GM12878 (cell line): ENCODE results near the gene DOK7. TPM values are rescaled to one million over a fixed set of nuclear protein-coding genes. Genes with fewer than 3 reads are reported as not detected.

Experiments
- ATF2 ChIP-seq: IDR thresholded peaks from 2 replicates; pipeline ENCODE4 v1.6.1; 2012; ENCODE audit warnings: low read length, inconsistent platforms
- CBFB ChIP-seq: IDR thresholded peaks from 2 replicates; pipeline ENCODE4 v1.6.1; 2016; ENCODE audit warnings: antibody characterized with exemption, low read depth
- CEBPB ChIP-seq, 2 experiments: fragments of 150-350 bp in 1 of 2; IDR thresholded peaks; 2 replicates each; pipeline ENCODE4 v1.6.1; 2012 to 2014; ENCODE audit warnings: low read depth in 2 of 2, low read length in 2 of 2, borderline replicate concordance in 1 of 2, inconsistent platforms in 1 of 2
- CTCF ChIP-seq, 3 experiments: IDR thresholded peaks in 2 of 3; conservative IDR thresholded peaks in 1 of 3; 2 replicates each; pipeline ENCODE4 v1.5.1; 2011; ENCODE audit warnings: low read depth in 3 of 3, low read length in 3 of 3, mild to moderate bottlenecking in 3 of 3, control low read depth in 2 of 3, moderate library complexity in 2 of 3, inconsistent platforms in 1 of 3, mixed read lengths in 1 of 3; ENCODE audit not compliant: control insufficient read depth in 2 of 3, insufficient read depth in 1 of 3; ENCODE audit errors: extremely low read depth in 1 of 3
- ETV6 ChIP-seq, 2 experiments: fragments of 450-650 bp in 1 of 2; IDR thresholded peaks in 1 of 2; conservative IDR thresholded peaks in 1 of 2; 2 replicates each; pipeline ENCODE4 v1.6.1; 2014; ENCODE audit warnings: antibody characterized with exemption in 1 of 2, borderline replicate concordance in 1 of 2, low read depth in 1 of 2, mild to moderate bottlenecking in 1 of 2, moderate library complexity in 1 of 2
- GATAD2B ChIP-seq: fragments of 450-650 bp; conservative IDR thresholded peaks from 2 replicates; pipeline ENCODE4 v1.6.1; 2017; ENCODE audit warnings: low read depth, mild to moderate bottlenecking, moderate library complexity
- HDAC6 ChIP-seq: fragments of 200-600 bp; sonication (generic); IDR thresholded peaks from one replicate; pipeline ENCODE4 v1.8.0; 2017; ENCODE audit warnings: antibody characterized with exemption; ENCODE audit not compliant: unreplicated experiment
- PAX8 ChIP-seq: fragments of 450-650 bp; IDR thresholded peaks from 2 replicates; pipeline ENCODE4 v1.6.1; 2017; ENCODE audit warnings: mild to moderate bottlenecking, moderate library complexity
- PBX3 ChIP-seq: IDR thresholded peaks from 2 replicates; pipeline ENCODE4 v1.6.1; 2011; ENCODE audit warnings: mild to moderate bottlenecking, low read depth, low read length, moderate library complexity; ENCODE audit not compliant: insufficient replicate concordance
- RB1 ChIP-seq: fragments of 450-650 bp; formaldehyde crosslinking; IDR thresholded peaks from 2 replicates; pipeline ENCODE4 v1.6.1; 2017; ENCODE audit warnings: mild to moderate bottlenecking, borderline replicate concordance
- SIN3A ChIP-seq: IDR thresholded peaks from 2 replicates; pipeline ENCODE4 v1.6.1; 2012; ENCODE audit warnings: low read depth, low read length, improper control_type of control experiment
- ZNF384 ChIP-seq: IDR thresholded peaks from 2 replicates; pipeline ENCODE4 v1.6.1; 2012; ENCODE audit warnings: low read depth, mild to moderate bottlenecking, low read length, improper control_type of control experiment, borderline replicate concordance
- polyA plus RNA-seq, 11 experiments: library from polyadenylated mRNA; depleted of rRNA in 4 of 11; unstranded in 6 of 11; stranded (reverse) in 5 of 11; fragments of >200 nt; fragmentation: Nextera tagmentation in 4 of 11; fragmentation: Illumina TruSeq in 1 of 11; extraction: Ambion mirVana in 4 of 11; extraction: Trizol in 1 of 11; gene quantifications; 1 replicate in 1 of 11; 2 replicates in 10 of 11; pipeline versions ENCODE4 v1.2.1 to v1.2.3, GENCODE V29; 2011 to 2016; ENCODE audit warnings: inconsistent platforms in 2 of 11, missing spikeins in 2 of 11, low read depth in 1 of 11
- total RNA-seq, 4 experiments: library from RNA; depleted of rRNA in 3 of 4; stranded (reverse); fragments of >200 nt in 3 of 4; fragmentation: Illumina TruSeq in 1 of 4; extraction: Trizol in 1 of 4; gene quantifications; 2 replicates each; pipeline versions ENCODE4 v1.2.1 to v1.2.3, GENCODE V29; 2013 to 2021

Gene DOK7
- total and polyA plus RNA-seq, 10 of the 15 experiments (the other 5 are each of a cell fraction or from before 2014, with no cell fraction given) = 0.04 to 0.46 (median 0.18) TPM; not detected in 4

DNA sequence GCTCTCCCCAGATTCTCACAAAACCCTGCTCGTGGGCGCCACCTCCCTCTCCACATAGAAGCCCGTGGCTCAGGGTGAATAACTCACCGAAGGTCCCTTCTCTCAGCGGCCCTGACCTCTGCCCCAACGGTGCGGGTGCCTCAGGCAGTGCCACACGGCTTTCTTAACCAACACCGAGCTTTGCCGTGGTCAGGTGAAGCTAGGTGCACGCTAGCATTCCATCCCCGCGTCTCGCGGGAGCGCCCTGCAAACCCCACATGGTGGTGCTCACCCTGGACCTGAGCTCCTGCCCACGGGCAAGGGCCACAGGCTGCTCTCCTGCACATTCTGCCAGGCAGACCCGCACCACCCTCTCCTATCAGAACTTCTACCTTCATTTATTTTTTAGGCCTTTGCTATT is 50.7 kb downstream of the DOK7 start (continued):
- TF ChIP-seq ATF2 (no peak), PBX3 (no peak), ZNF384 (no peak), SIN3A (no peak), HDAC6 (no peak), CBFB (no peak), RB1 (no peak), CTCF (IDR thresholded peaks at IDR 0.05 in 2 of 3, conservative IDR thresholded peaks at IDR 0.05 in 1 of 3; ENCODE audit: control insufficient read depth in 2 of 3, extremely low read depth in 1 of 3, insufficient read depth in 1 of 3, low read depth in 3 of 3, low read length in 3 of 3) (no peak), PAX8 (no peak), GATAD2B (no peak), CEBPB (IDR thresholded peaks at IDR 0.05; ENCODE audit: borderline replicate concordance in 1 of 2, low read depth in 2 of 2, low read length in 2 of 2) (no peak), ETV6 (conservative IDR thresholded peaks at IDR 0.05 in 1 of 2, IDR thresholded peaks at IDR 0.05 in 1 of 2; ENCODE audit: borderline replicate concordance in 1 of 2, low read depth in 1 of 2) (no peak)
- TF ChIP-seq, all 136 proteins: peak for 0
